ENCODE measurements around the gene NEK6.
A peak's percentile ranks its signal among the peaks of the same experiment; 100 is the strongest.

NEK6 gene

GRCh38 chr9:124373851-124374250, 116.1 kb downstream of the NEK6 start:
- no peak for DNase-seq (ENCODE audit: low read depth)

GRCh38 chr9:124375726-124376125, 118.0 kb downstream of the NEK6 start:
- no peak for DNase-seq (ENCODE audit: low read depth)

GRCh38 chr9:124376329-124376728, 118.6 kb downstream of the NEK6 start:
- no peak for DNase-seq (ENCODE audit: low read depth)

- no peak for DNase-seq (ENCODE audit: low read depth)
These were observed 120.0 kb downstream of the NEK6 start for GRCh38 chr9:124377551-124378406.

- no peak for DNase-seq (ENCODE audit: low read depth)
These were observed 123.6 kb downstream of the NEK6 start for GRCh38 chr9:124381170-124381945.

GRCh38 chr9:124384210-124384609, 126.5 kb downstream of the NEK6 start:
- DNase-seq (ENCODE audit: low read depth), result no peak

- no peak for DNase-seq (ENCODE audit: low read depth)
These were observed 127.1 kb downstream of the NEK6 start for GRCh38 chr9:124384846-124385245.

- DNase-seq (ENCODE audit: low read depth), result no peak
These were observed 127.9 kb downstream of the NEK6 start for GRCh38 chr9:124385623-124386022.

- no peak for DNase-seq (ENCODE audit: low read depth)
These were observed 128.5 kb downstream of the NEK6 start for GRCh38 chr9:124386201-124386600.

GRCh38 chr9:124388275-124389048, 130.7 kb downstream of the NEK6 start:
- no peak for DNase-seq (ENCODE audit: low read depth)

GRCh38 chr9:124389146-124389939, 131.6 kb downstream of the NEK6 start:
- no peak for DNase-seq (ENCODE audit: low read depth)

- no peak for DNase-seq (ENCODE audit: low read depth)
These were observed 133.3 kb downstream of the NEK6 start for GRCh38 chr9:124390794-124391658.

- DNase-seq (ENCODE audit: low read depth), result no peak
These were observed 134.6 kb downstream of the NEK6 start for GRCh38 chr9:124392254-124392870.

- DNase-seq (ENCODE audit: low read depth), result peak; percentile 96
These were observed 135.2 kb downstream of the NEK6 start for GRCh38 chr9:124392871-124393460.

- DNase-seq (ENCODE audit: low read depth), result no peak
These were observed 136.4 kb downstream of the NEK6 start for GRCh38 chr9:124394167-124394566.

- no peak for DNase-seq (ENCODE audit: low read depth)
These were observed 136.8 kb downstream of the NEK6 start for GRCh38 chr9:124394596-124394995.

- no peak for DNase-seq (ENCODE audit: low read depth)
These were observed 138.1 kb downstream of the NEK6 start for GRCh38 chr9:124395826-124396225.

- no peak for DNase-seq (ENCODE audit: low read depth)
These were observed 140.6 kb downstream of the NEK6 start for GRCh38 chr9:124398191-124398935.

All from stromal cell of bone marrow (primary cell).